RPMI8226 (cell line): Measurements from ENCODE around the gene DENND4B.
"Not testable (repeated sequence)": the region's sequence is repeated elsewhere in the genome, so short reads cannot be mapped to it uniquely, and the experiment has no call there.

Experiments
- DNase-seq: peaks from one replicate; pipeline ENCODE4 v3.0.0-alpha.2; 2015

Gene DENND4B

DNA sequence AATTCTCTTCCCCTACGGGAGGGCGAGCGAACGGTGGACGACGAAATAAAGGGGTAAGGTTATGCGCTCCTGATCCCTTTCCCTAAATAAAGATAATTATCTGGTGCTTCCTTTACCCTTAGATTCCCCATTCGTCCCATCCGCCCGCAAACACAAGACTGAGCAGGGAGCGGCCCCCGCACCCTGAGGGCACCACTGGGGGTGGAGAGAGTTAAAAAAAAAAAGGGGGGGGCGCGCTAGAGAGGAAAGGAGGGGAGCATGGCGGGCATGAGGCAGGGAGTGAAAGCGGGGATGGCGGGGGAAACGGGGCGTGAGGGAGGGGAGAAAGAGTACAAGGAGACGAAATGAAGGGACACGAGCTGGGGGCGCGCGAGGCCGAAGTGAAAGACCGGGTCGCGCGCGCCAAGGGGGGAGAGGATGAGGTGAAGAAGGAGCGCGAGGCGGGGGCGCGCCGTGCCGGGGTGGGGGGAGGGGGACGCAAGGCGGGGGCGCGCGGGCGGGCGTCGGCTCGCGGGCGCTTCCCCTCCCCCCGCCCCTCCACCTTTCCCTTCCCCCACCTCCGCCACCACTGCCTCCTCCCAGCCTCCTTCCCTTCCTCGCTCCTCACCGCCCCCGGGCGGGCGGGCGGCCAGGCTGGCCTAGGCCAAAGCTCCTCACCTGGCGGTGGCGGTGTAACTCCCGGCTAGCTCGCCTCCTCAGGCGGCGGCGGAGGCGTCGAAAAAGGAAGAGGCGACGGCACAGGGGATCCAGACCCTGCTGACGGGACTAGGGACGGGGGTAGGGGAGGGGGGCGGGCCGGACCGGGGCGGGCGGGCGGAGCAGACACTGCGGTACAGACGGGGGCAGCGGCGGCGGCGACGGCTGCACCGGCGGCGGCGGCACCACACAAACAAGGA, 24.2 kb downstream of the DENND4B start:
- DNase-seq = peak; percentile 93

GRCh38 chr1:153921803-153922075, 24.8 kb downstream of the DENND4B start:
- no peak for DNase-seq

DNA sequence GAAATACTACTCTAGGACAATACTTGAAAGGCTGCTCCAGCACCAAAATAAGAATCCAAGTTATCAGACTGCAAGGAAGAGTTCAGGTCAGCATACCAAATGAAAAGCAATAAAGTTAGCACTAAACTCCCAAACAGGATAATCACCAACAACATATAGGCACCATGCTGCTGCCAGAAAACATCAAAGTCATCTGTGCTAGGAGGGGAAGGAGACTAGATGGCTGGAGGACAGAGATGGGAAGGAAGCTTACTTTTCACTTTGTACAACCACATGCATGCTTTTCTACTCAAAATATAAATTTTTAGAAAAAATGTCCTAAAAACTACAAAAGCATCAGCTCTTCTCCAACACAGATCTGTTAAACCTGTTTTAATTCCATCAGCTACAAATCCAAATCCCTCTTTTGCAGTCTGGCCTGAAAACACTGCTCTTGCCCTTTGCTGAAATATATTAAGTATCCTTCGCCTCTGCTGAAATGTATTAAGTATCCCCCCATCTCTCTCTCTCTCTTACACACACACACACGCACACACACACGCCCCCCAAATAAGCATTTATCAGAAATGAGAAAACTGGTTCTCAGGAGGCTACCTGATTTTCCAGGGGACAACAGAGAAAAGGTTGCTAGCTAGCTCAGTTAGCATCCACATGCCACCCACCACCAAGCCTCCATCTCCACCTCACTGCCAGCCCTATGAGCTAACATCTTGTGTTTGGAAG, 25.3 kb downstream of the DENND4B start:
- no peak for DNase-seq

GRCh38 chr1:153919876-153920852, 26.4 kb downstream of the DENND4B start:
- peak; percentile 49 for DNase-seq

DNA sequence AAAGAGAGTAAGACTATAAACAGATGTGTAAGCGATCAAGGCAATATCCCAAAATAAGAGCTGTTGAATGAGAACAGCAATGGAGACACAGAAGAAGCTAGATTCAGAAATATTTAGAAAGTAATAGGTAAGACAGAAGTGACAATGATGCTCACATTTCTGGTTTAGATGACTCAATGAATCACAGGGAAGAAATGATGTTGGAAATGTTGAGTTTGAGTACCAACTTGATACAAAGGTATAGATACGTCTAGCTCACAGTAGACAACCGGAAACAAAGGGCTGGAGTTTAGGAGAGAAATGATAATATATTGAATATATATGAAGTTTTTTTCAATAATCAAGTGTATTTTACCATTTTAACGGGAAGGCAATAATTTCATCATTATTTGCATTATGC, 30.2 kb downstream of the DENND4B start:
- no peak for DNase-seq

- DNase-seq = no peak
Measured at GRCh38 chr1:153912349-153912748, 34.2 kb downstream of the DENND4B start.

DNA sequence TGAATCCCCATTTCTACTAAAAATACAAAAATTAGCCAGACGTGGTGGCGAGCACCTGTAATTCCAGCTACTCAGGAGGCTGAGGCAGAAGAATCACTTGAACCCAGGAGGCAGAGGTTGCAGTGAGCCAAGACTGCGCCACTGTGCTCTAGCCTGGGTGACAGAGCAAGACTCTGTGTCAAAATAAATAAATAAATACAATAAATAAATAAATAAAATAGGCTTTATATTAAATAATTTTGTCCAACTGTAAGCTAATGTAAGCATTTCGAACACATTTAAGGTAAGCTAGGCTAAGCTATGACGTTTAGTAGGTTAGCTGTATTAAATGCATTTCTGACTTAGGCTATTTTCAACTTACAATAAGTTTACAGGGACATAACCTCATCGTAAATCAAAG, 36.0 kb downstream of the DENND4B start:
- not testable (repeated sequence) for DNase-seq

GRCh38 chr1:153908071-153908470, 38.4 kb downstream of the DENND4B start:
- DNase-seq = no peak

GRCh38 chr1:153907134-153907533, 39.4 kb downstream of the DENND4B start:
- DNase-seq = no peak

DNA sequence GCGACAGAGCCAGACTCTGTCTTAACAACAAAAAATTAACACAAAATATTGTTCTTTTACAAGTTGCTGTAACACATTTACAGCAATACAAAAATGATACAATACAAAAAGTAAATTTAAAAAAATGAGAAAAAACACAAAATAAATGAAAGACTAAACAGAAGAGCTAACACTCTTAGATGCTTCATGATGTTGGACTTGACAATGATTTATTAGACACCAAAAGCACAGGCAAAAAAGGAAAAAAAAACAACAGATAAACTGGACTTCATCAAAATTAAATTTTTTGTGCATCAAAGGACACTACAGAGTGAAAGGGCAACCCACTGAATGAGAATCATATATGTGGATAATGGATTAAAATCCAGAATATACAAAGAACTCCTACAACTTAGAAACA, 40.1 kb downstream of the DENND4B start:
- no peak for DNase-seq

DNA sequence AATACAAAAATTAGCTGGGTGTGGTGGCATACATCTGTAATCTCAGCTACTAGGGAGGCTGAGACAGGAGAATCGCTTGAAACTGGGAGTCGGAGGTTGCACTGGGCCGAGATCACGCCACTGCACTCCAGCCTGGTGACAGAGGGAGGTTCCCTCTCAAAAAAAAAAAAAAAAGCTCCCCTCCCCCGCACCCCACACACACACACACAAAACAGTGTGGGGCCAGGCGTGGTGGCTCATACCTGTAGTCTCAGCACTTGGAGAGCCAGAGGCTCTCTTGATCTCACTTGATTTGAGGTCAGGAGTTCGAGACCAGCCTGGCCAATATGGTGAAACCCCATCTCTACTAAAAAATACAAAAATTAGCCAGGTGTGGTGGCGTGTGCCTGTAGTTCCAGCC, 40.6 kb downstream of the DENND4B start:
- DNase-seq = not testable (repeated sequence)

DNA sequence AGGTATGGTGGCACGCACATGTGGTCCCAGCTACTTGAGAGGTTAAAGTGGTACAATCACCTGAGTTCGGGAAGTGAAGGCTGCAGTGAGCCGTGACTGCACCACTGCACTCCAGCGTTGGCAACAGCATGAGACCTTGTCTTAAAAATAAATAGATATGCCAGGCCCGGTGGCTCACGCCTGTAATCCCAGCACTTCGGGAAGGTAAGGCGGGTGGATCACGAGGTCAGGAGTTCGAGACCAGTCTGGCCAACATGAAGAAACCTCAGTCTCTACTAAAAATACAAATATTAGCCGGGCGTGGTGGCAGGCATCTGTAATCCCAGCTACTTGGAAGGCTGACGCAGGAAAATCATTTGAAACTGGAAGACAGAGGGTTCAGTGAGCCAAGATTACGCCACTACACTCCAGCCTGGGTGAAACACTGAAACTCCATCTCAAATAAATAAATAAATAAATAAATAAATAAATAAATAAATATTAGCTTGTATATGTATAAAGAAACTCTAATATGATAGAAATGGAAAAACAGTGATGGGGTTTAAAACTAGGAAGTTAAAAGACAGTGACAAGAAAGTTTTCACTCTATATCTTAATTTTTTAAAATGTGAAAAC, 42.6 kb downstream of the DENND4B start:
- no peak for DNase-seq

DNA sequence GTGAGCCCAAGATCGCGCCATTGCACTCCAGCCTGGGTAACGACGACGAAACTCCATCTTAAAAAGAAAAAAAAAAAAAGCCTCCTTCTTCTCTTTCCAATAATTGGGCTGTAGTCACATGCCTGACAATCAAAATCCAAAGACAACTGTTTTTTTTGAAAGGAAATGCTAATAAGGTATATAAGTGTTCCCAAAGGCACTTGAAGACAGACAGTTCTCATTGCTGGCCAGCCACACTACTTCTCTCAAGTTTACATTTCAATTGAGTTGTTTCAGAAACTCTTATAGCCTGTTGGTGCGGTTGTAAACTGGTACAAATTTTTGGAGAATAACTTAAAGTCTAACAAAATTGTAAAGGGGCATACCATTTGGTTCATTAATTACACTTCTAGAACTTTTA, 47.0 kb downstream of the DENND4B start:
- DNase-seq = no peak

GRCh38 chr1:153895866-153896265, 50.7 kb downstream of the DENND4B start:
- DNase-seq = not testable (repeated sequence)

- DNase-seq = not testable (repeated sequence)
Measured at GRCh38 chr1:153891042-153891441, 55.5 kb downstream of the DENND4B start.

- no peak for DNase-seq
Measured at GRCh38 chr1:153888533-153888932, 58.0 kb downstream of the DENND4B start.

GRCh38 chr1:153886127-153886526, 60.4 kb downstream of the DENND4B start:
- no peak for DNase-seq

- DNase-seq = no peak
Measured at GRCh38 chr1:153883223-153883622, 63.3 kb downstream of the DENND4B start.

GRCh38 chr1:153882296-153882912, 64.1 kb downstream of the DENND4B start:
- DNase-seq = no peak

- no peak for DNase-seq
Measured at GRCh38 chr1:153881751-153882150, 64.8 kb downstream of the DENND4B start.

DNA sequence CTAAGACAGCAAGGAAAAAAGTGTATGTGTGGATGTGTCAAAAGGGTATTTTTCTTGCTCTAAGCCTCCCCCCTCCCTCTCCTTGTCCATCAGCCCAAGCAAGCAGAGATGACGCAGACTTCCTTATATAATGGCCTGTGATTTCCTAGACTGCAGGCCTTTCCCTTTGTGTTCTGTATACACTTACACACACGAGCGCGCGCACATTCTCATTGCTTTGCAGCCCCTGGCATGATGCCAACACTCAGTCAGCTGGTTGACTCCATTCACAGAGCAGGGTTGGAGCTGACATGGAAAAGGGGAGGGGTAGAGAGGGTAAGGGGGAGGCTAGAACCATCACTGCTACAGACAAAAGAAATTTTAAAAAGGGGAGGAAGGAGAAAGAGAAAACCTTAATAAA, 65.6 kb downstream of the DENND4B start:
- DNase-seq = no peak

GRCh38 chr1:153880024-153880423, 66.5 kb downstream of the DENND4B start:
- no peak for DNase-seq
